AG09319 (cell line): ENCODE data around the gene MYO15B.

Experiments
- DNase-seq: peaks from one replicate; pipeline ENCODE4 v3.0.0-alpha.2; 2010; ENCODE audit warnings: low read depth; ENCODE audit errors: extremely low read depth
- TF ChIP-seq, protein P1 (sequence below): IDR thresholded peaks from 2 replicates; pipeline ENCODE4 v1.5.1; 2011; ENCODE audit warnings: low read depth, mild to moderate bottlenecking, inconsistent platforms, low read length, moderate library complexity

Gene MYO15B

DNA sequence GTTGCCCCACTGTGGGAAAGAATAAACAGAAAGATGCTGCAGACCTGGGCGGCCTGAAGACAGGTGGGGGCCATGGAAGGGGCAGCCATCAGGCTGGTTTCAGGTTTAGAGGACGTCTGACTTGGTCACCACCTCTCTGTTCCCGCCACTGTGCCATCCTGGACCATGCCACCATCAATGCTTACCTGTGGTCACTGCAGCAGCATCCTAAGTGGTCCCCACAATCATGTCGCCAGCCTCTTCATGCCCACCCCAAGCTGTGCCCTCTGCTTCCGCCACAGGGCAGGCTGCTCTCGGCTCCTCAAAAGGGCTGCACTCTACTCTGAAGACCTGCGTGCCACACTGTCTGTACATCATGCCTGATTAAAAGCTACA, 56.0 kb downstream of the MYO15B start:
- TF ChIP-seq, protein P1, sequence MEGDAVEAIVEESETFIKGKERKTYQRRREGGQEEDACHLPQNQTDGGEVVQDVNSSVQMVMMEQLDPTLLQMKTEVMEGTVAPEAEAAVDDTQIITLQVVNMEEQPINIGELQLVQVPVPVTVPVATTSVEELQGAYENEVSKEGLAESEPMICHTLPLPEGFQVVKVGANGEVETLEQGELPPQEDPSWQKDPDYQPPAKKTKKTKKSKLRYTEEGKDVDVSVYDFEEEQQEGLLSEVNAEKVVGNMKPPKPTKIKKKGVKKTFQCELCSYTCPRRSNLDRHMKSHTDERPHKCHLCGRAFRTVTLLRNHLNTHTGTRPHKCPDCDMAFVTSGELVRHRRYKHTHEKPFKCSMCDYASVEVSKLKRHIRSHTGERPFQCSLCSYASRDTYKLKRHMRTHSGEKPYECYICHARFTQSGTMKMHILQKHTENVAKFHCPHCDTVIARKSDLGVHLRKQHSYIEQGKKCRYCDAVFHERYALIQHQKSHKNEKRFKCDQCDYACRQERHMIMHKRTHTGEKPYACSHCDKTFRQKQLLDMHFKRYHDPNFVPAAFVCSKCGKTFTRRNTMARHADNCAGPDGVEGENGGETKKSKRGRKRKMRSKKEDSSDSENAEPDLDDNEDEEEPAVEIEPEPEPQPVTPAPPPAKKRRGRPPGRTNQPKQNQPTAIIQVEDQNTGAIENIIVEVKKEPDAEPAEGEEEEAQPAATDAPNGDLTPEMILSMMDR = no peak

DNA sequence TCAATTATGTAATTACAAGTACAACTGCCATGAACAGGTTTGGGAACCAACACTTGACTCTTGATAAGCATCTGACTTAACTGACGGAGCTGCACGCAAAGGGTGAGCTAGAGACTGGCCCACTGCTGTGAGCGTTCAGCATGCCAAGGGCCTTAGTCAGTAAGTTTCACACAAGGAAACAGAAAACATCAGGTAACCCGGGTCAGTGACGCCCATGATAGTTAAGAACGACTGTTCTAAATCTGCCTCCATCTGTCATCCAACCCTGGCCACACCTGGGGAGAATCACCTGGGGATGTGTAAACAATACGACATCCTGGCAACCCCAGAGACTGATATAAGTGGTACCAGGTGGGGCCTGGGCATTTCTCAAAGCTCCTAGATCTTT, 57.9 kb downstream of the MYO15B start:
- TF ChIP-seq, protein P1 = no peak
- DNase-seq = no peak

More for the DNA sequence above, 56.0 kb downstream of the MYO15B start:
- no peak for DNase-seq

DNA sequence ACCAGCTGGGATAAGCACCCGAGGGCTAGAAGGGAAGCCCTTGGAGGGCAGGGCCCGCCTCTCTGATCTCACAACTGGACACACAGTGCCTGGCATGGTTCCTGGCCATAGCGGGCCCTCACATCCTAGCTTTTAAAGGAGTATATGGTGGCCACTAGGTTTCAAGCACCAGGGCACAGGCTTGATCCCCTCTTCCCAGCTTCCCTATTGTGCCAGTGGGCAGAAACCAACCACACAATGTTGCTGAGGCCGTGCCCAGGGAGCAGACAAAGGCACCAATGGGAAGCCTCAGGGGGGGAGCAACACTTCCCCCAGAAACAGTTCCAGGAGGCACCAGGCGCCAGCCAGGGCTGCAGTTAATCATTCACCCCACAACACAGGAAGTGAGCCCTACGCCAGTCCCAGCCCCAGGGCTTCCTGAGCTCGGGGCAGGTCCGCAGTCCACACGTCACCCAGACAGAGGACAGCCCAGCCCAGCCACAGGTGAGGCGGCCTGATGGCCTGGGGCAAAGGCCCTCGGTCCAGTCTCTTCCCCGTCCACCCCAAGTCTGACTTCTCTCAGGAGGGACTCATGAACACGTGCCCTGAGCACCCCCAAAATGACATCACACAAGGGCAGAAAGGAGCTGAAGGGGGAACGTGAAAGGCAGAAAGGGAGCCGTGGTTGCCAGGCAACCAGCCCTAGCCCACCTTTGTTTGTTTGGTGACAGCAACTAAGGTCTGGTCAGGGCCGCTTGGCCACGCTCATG, 58.5 kb downstream of the MYO15B start:
- no peak for DNase-seq
- TF ChIP-seq, protein P1 = no peak

DNA sequence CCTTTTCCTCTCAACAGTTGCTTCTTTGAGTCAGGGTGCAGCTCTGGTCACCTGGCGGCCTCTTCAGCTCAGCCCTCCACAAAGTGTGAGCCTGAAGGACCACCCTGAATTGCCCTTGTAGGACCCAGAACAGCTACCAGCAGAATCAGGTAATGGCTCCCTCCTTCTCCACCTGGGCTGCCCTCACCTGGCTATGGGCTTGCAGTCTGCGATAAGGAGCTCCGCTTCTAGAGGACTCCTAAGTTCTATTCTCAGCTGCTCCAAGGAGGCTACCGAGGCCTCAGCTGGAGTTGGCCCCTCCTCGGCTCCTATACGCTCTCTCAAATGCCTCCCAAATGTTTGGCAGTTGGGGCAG, 59.0 kb downstream of the MYO15B start:
- DNase-seq = no peak
- TF ChIP-seq, protein P1 = no peak

DNA sequence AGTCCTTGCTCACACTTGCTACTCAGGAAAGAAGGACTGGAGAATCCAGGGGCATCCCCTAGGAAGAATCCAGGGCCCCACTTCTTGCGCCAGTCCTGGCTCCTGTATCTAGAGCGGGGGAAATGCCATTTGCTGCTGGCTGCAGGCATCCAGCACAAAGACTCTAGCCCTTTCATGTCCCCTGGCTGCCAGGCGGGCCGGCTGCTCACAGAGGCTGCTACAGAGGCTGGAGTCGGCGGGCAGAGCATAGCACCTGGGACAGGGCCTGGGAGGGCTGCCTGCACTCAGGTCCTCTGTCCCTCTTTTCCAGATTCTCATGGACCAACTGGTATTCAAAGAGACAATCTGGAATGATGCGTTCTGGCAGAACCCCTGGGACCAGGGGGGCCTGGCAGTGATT, 59.5 kb downstream of the MYO15B start:
- no peak for DNase-seq
- TF ChIP-seq, protein P1 = no peak

DNA sequence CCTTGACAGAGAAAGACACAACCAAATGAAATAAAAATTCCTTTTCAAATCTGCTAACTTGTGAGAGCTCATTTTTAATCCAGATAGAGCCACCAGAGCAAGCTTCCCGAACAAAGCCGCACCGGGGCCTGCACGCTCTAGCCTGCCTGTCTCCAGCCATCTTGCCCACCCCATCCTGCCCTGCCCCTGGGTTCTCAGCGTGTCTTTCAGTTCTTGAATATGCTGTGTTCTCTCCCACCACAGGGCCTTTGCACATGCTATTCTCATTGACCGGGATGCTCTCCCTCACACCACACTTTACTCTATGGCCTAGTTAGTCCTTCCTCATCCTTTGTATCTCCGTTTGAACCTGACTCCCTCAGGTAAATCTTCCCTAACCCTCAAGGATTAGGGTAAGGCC, 60.3 kb downstream of the MYO15B start:
- DNase-seq = no peak
- TF ChIP-seq, protein P1 = no peak

DNA sequence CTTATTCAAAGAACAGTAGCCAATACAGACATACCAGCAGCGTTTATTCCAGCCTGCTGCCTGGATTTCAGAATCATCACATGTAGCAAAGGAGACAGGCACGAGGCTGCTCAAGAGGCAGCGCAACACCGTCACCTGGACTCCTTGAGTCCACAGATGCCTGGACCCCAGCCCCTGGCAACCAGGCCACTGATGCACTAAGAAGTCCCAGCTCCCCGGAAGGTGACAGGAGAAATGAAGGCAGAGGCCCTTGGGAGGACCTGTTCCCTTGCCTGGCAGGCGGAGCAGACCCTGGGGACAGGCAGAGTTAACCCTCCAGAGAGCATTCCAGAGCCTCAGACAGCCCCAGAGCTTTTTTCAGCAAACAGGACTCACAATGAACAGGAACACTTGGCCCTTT, 62.1 kb downstream of the MYO15B start:
- no peak for DNase-seq
- TF ChIP-seq, protein P1 = no peak
